ENCODE measurements around the gene KATNBL1. TPM values are rescaled to one million over a fixed set of nuclear protein-coding genes. Genes with fewer than 3 reads are reported as not detected.

Gene KATNBL1
- total RNA-seq, 1 experiment from 2014 or later, result 25.9 TPM

DNA sequence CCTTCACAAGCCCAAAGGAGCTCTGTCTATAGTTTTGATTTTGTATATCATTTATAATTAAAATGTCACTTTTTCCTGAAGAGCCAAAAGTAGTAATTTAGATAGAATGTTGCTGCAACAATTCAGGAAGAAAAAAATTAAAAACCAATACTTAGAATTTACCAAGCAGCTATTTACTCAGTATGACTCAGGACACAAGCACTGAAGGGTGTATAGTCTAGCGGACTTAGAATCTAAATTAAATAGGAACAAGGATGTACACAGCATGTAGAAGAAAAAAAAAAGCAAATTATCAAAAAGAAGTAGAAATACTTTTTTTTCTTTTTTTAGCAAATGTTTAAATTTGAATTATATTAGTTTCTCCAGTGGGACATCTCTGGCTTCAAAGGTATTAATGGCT, 76.4 kb downstream of the KATNBL1 start:
- Histone ChIP-seq H3K36me3 (ENCODE audit: control insufficient read depth, insufficient read depth, low read length) (no peaks in the 10 kb centered on the region; the same call in 1 of the 2 replicates), H3K27me3 (replicated peaks; ENCODE audit: control insufficient read depth, insufficient read depth, low read length) (no peaks in the 10 kb centered on the region), H3K4me3 (ENCODE audit: low read depth, low read length) (no peak overlapping the region), H3K4me1 (no peaks in the 10 kb centered on the region), H3K9me3 (no peaks in the 10 kb centered on the region)
- TF ChIP-seq, protein P1, sequence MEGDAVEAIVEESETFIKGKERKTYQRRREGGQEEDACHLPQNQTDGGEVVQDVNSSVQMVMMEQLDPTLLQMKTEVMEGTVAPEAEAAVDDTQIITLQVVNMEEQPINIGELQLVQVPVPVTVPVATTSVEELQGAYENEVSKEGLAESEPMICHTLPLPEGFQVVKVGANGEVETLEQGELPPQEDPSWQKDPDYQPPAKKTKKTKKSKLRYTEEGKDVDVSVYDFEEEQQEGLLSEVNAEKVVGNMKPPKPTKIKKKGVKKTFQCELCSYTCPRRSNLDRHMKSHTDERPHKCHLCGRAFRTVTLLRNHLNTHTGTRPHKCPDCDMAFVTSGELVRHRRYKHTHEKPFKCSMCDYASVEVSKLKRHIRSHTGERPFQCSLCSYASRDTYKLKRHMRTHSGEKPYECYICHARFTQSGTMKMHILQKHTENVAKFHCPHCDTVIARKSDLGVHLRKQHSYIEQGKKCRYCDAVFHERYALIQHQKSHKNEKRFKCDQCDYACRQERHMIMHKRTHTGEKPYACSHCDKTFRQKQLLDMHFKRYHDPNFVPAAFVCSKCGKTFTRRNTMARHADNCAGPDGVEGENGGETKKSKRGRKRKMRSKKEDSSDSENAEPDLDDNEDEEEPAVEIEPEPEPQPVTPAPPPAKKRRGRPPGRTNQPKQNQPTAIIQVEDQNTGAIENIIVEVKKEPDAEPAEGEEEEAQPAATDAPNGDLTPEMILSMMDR (IDR thresholded peaks at IDR 0.05; ENCODE audit: insufficient read depth in 1 of 2, low read depth in 1 of 2, low read length in 1 of 2, severe bottlenecking in 1 of 2, unreplicated experiment in 1 of 2), result no peak
- Mint-ChIP-seq H3K27ac (ENCODE audit: unreplicated experiment) (no peak overlapping the region), H3K4me1 (ENCODE audit: low read depth, unreplicated experiment) (no peaks in the 10 kb centered on the region), H3K9me3 (ENCODE audit: unreplicated experiment) (no peaks in the 10 kb centered on the region), H3K4me3 (ENCODE audit: unreplicated experiment) (no peak overlapping the region), H3K36me3 (ENCODE audit: insufficient read depth, unreplicated experiment) (no peaks in the 10 kb centered on the region), H3K27me3 (ENCODE audit: insufficient read depth, unreplicated experiment) (no peaks in the 10 kb centered on the region)
- BruUV-seq (replicated peaks), result no TSS peak
- DNase-seq, result no peak
- ChIA-PET POLR2A (interaction anchor here (0.8 kb wide), 1 partner anchor 11 kb away, joined by 3 read pairs; no protein-coding TSS in a partner anchor), CTCF (no interaction called here)
- intact Hi-C loops (cut with micrococcal nuclease; ENCODE audit: unreplicated experiment), result no loop called here

DNA sequence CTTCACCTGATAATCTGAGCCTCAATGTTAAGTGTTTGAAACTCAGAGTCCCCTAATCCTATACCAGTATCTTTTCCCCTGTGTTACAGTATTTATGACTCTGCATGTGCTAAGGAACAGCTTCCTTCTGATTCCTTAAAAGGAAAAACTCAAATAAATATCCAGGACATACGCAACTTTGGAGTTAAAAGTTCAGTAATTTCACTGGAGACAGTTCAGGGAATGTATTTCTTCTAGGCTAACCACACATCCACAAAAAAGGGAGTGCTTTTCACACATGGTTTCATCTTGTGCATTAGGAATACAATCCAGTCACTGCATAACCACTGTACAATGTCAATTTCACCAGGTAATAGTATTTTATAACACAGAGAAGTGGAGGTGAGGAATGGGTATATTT, 77.0 kb downstream of the KATNBL1 start:
- no peak for DNase-seq
- BruUV-seq (replicated peaks), result no TSS peak
- intact Hi-C loops (cut with micrococcal nuclease; ENCODE audit: unreplicated experiment), result no loop called here
- Mint-ChIP-seq H3K4me3 (ENCODE audit: unreplicated experiment) (no peak overlapping the region), H3K9me3 (ENCODE audit: unreplicated experiment) (no peaks in the 10 kb centered on the region), H3K36me3 (ENCODE audit: insufficient read depth, unreplicated experiment) (no peaks in the 10 kb centered on the region), H3K27me3 (ENCODE audit: insufficient read depth, unreplicated experiment) (no peaks in the 10 kb centered on the region), H3K27ac (ENCODE audit: unreplicated experiment) (no peak overlapping the region), H3K4me1 (ENCODE audit: low read depth, unreplicated experiment) (no peaks in the 10 kb centered on the region)
- H3K9me3 ChIP-seq, result no peaks in the 10 kb centered on the region
- no peak overlapping the region for H3K4me3 ChIP-seq (ENCODE audit: low read depth, low read length)
- POLR2A ChIA-PET, result no interaction called here
- CTCF ChIA-PET, result no interaction called here
- TF ChIP-seq, protein P1 (IDR thresholded peaks at IDR 0.05; ENCODE audit: insufficient read depth in 1 of 2, low read depth in 1 of 2, low read length in 1 of 2, severe bottlenecking in 1 of 2, unreplicated experiment in 1 of 2), result no peak
- H3K4me1 ChIP-seq, result no peaks in the 10 kb centered on the region
- H3K36me3 ChIP-seq (ENCODE audit: control insufficient read depth, insufficient read depth, low read length), result no peaks in the 10 kb centered on the region; the same call in 1 of the 2 replicates
- H3K27me3 ChIP-seq (replicated peaks; ENCODE audit: control insufficient read depth, insufficient read depth, low read length), result no peaks in the 10 kb centered on the region

DNA sequence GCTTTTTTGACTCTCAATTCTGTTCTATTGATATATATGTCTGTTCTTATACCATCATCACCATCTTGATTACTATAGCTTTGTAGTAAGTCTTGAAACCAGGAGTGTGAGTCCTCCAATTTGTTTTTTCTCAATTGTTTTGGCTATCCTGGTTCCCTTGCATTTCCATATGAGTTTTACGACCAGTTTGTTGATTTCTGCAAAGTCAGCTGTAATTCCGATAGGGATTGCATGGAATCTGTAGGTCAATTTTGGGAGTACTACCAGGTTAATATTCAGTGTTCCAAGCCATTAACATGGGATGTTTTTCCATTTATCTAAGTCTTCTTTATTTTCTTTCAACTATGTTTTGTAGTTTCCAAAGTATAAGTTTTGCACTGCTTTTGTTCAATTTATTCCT, 81.0 kb downstream of the KATNBL1 start:
- ChIA-PET CTCF (no interaction called here), POLR2A (no interaction called here)
- no peak for DNase-seq
- Mint-ChIP-seq H3K4me1 (ENCODE audit: low read depth, unreplicated experiment) (no peaks in the 10 kb centered on the region), H3K27ac (ENCODE audit: unreplicated experiment) (no peak overlapping the region), H3K9me3 (ENCODE audit: unreplicated experiment) (no peaks in the 10 kb centered on the region), H3K36me3 (ENCODE audit: insufficient read depth, unreplicated experiment) (no peaks in the 10 kb centered on the region), H3K27me3 (ENCODE audit: insufficient read depth, unreplicated experiment) (no peaks in the 10 kb centered on the region), H3K4me3 (ENCODE audit: unreplicated experiment) (no peak overlapping the region)
- Histone ChIP-seq H3K4me3 (ENCODE audit: low read depth, low read length) (no peak overlapping the region), H3K4me1 (no peaks in the 10 kb centered on the region), H3K9me3 (no peaks in the 10 kb centered on the region), H3K27me3 (replicated peaks; ENCODE audit: control insufficient read depth, insufficient read depth, low read length) (no peaks in the 10 kb centered on the region), H3K36me3 (ENCODE audit: control insufficient read depth, insufficient read depth, low read length) (no peaks in the 10 kb centered on the region)
- no TSS peak for BruUV-seq (replicated peaks)
- intact Hi-C loops (cut with micrococcal nuclease; ENCODE audit: unreplicated experiment), result no loop called here
- TF ChIP-seq, protein P1 (IDR thresholded peaks at IDR 0.05; ENCODE audit: insufficient read depth in 1 of 2, low read depth in 1 of 2, low read length in 1 of 2, severe bottlenecking in 1 of 2, unreplicated experiment in 1 of 2), result no peak

Measured in Caco-2 (cell line).